ENCODE data around the gene SPTLC3. TPM values are rescaled to one million over a fixed set of nuclear protein-coding genes. Genes with fewer than 3 reads are reported as not detected.

Gene SPTLC3
- total and polyA plus RNA-seq, 2 donors (not counting 1 experiment from before 2014, with no cell fraction given): not detected

DNA sequence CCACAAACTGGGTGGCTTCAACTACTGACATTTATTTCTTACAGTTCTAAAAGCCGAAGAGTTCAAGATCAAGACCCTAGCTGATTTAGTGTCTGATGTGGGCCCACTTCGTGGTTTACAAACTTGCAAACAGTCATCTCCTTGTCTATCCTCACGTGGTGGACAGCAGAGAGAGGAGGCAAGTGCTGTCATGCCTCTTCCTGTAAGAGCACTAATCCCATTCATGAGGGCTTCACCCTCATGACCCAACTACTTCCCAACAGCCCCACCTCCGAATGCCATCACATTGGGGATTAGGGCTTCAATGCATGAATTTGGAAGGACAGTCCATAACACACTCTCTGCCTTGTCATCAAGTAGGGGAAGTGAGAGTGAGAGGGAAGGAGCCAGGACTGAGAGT is 196.7 kb downstream of the SPTLC3 start:
- Histone ChIP-seq H3K4me3 (ENCODE audit: control extremely low read depth in 1 of 5, extremely low read depth in 1 of 5, insufficient read depth in 1 of 5, low read depth in 2 of 5, low read length in 4 of 5) (no peak overlapping the region), H4K20me1 (ENCODE audit: control insufficient read depth, insufficient read depth, low read length, poor library complexity, severe bottlenecking) (no peaks in the 10 kb centered on the region), H3K27me3 (replicated peaks in 1 of 4; ENCODE audit: control extremely low read depth in 1 of 4, control insufficient read depth in 3 of 4, insufficient read depth in 4 of 4, low read length in 3 of 4) (no peaks in the 10 kb centered on the region), H3K9ac (ENCODE audit: low read length) (no peak overlapping the region), H3K9me3 (ENCODE audit: control extremely low read depth in 1 of 3, control insufficient read depth in 2 of 3, insufficient read depth in 1 of 3, low read length in 2 of 3) (peaks cover 0 to 2% (median 0%) of the 10 kb centered on the region in 3 donors), H2AFZ (ENCODE audit: insufficient read depth, low read depth, low read length, poor library complexity, severe bottlenecking) (no peak overlapping the region), H3K4me1 (ENCODE audit: control insufficient read depth in 2 of 2, insufficient read depth in 2 of 2, low read length in 2 of 2) (no peaks in the 10 kb centered on the region), H3K79me2 (ENCODE audit: control insufficient read depth, insufficient read depth, low read length) (no peaks in the 10 kb centered on the region), H3K27ac (ENCODE audit: low read length in 2 of 2) (no peak overlapping the region), H3K4me2 (replicated peaks; ENCODE audit: low read depth, low read length, poor library complexity, severe bottlenecking) (no peak overlapping the region), H3K36me3 (replicated peaks in 1 of 2; ENCODE audit: control extremely low read depth in 1 of 2, control insufficient read depth in 1 of 2, extremely low read depth in 1 of 2, insufficient read depth in 2 of 2, low read length in 1 of 2) (no peaks in the 10 kb centered on the region)
- intact Hi-C loops (cut with micrococcal nuclease): no loop called here
- DNase-seq: no peak
- H3K27ac Mint-ChIP-seq: no peak overlapping the region
- ChIA-PET CTCF (no interaction called here), POLR2A (no interaction called here)
- H3K9me3 Mint-ChIP-seq (ENCODE audit: insufficient read depth): peaks cover 3% of the 10 kb centered on the region
- peaks cover 8% of the 10 kb centered on the region for H3K27me3 Mint-ChIP-seq
- ATAC-seq (ENCODE audit: low read depth): no peak
- no peak overlapping the region for H3K4me3 Mint-ChIP-seq
- WGBS (ENCODE audit: insufficient coverage): 73% methylated on average over 3 of the region's 4 CpGs
- no peak for TF ChIP-seq EZH2 (IDR thresholded peaks at IDR 0.05; ENCODE audit: borderline replicate concordance, insufficient read depth, low read depth, low read length, poor library complexity, severe bottlenecking)
- peaks cover 3% of the 10 kb centered on the region for H3K4me1 Mint-ChIP-seq

DNA sequence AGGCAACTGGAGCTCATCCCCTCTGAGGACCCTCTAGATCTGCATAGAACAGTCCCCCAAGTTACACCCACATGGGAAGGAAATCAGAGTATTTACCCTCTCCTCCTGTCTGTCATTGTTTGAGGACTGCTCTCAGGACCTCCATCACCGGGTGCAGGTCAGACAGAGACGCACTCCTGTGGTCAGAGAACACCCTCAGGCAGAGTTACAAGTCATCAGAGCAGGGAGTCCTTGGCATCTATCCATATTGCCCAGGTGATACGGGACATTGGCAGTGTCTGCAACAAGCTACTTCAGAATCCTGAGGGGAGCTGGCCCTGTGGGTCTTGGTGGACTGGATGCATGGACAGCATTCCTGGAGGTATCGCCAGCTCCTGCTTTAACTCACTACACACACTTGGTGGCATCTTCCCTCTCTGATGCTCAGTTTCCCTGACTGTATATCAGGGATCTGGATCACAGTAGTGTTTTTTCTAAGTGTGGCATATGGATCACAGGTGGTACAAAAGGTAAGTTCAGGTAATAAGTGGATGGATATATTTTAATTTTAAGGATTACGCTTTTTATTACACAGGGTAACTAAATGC is 197.2 kb downstream of the SPTLC3 start:
- no peaks in the 10 kb centered on the region for H4K20me1 ChIP-seq (ENCODE audit: control insufficient read depth, insufficient read depth, low read length, poor library complexity, severe bottlenecking)
- peaks cover 0 to 2% (median 0%) of the 10 kb centered on the region in 3 donors for H3K9me3 ChIP-seq (ENCODE audit: control extremely low read depth in 1 of 3, control insufficient read depth in 2 of 3, insufficient read depth in 1 of 3, low read length in 2 of 3)
- no peak overlapping the region for H3K27ac Mint-ChIP-seq
- H3K27me3 ChIP-seq (replicated peaks in 1 of 4; ENCODE audit: control extremely low read depth in 1 of 4, control insufficient read depth in 3 of 4, insufficient read depth in 4 of 4, low read length in 3 of 4): no peaks in the 10 kb centered on the region
- no peaks in the 10 kb centered on the region for H3K4me1 ChIP-seq (ENCODE audit: control insufficient read depth in 2 of 2, insufficient read depth in 2 of 2, low read length in 2 of 2)
- no peak overlapping the region for H3K27ac ChIP-seq (ENCODE audit: low read length in 2 of 2)
- DNase-seq: no peak
- TF ChIP-seq, protein P1, sequence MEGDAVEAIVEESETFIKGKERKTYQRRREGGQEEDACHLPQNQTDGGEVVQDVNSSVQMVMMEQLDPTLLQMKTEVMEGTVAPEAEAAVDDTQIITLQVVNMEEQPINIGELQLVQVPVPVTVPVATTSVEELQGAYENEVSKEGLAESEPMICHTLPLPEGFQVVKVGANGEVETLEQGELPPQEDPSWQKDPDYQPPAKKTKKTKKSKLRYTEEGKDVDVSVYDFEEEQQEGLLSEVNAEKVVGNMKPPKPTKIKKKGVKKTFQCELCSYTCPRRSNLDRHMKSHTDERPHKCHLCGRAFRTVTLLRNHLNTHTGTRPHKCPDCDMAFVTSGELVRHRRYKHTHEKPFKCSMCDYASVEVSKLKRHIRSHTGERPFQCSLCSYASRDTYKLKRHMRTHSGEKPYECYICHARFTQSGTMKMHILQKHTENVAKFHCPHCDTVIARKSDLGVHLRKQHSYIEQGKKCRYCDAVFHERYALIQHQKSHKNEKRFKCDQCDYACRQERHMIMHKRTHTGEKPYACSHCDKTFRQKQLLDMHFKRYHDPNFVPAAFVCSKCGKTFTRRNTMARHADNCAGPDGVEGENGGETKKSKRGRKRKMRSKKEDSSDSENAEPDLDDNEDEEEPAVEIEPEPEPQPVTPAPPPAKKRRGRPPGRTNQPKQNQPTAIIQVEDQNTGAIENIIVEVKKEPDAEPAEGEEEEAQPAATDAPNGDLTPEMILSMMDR (IDR thresholded peaks at IDR 0.05): no peak
- no peak for TF ChIP-seq EZH2 (IDR thresholded peaks at IDR 0.05; ENCODE audit: borderline replicate concordance, insufficient read depth, low read depth, low read length, poor library complexity, severe bottlenecking)
- H3K4me2 ChIP-seq (replicated peaks; ENCODE audit: low read depth, low read length, poor library complexity, severe bottlenecking): no peak overlapping the region
- 90% methylated on average over 3 of the region's 5 CpGs for WGBS (ENCODE audit: insufficient coverage)
- H3K4me3 ChIP-seq (ENCODE audit: control extremely low read depth in 1 of 5, extremely low read depth in 1 of 5, insufficient read depth in 1 of 5, low read depth in 2 of 5, low read length in 4 of 5): no peak overlapping the region
- H2AFZ ChIP-seq (ENCODE audit: insufficient read depth, low read depth, low read length, poor library complexity, severe bottlenecking): no peak overlapping the region
- H3K36me3 ChIP-seq (replicated peaks in 1 of 2; ENCODE audit: control extremely low read depth in 1 of 2, control insufficient read depth in 1 of 2, extremely low read depth in 1 of 2, insufficient read depth in 2 of 2, low read length in 1 of 2): no peaks in the 10 kb centered on the region
- no peaks in the 10 kb centered on the region for H3K79me2 ChIP-seq (ENCODE audit: control insufficient read depth, insufficient read depth, low read length)
- no peak for ATAC-seq (ENCODE audit: low read depth)
- intact Hi-C loops (cut with micrococcal nuclease): no loop called here
- H3K9ac ChIP-seq (ENCODE audit: low read length): no peak overlapping the region
- peaks cover 3% of the 10 kb centered on the region for H3K9me3 Mint-ChIP-seq (ENCODE audit: insufficient read depth)
- ChIA-PET CTCF (no interaction called here), POLR2A (no interaction called here)
- H3K27me3 Mint-ChIP-seq: peaks cover 8% of the 10 kb centered on the region
- H3K4me3 Mint-ChIP-seq: no peak overlapping the region
- peaks cover 3% of the 10 kb centered on the region for H3K4me1 Mint-ChIP-seq
